ENCODE measurements around the gene ARID3A.

The ARID3A gene

GRCh38 chr19:963486-963951 is 37.7 kb downstream of the ARID3A start:
- no peak for DNase-seq

GRCh38 chr19:964116-964520 is 38.3 kb downstream of the ARID3A start:
- no peak for DNase-seq

GRCh38 chr19:964761-965694 is 39.2 kb downstream of the ARID3A start:
- no peak for DNase-seq

- DNase-seq, result no peak
These were observed 40.8 kb downstream of the ARID3A start for GRCh38 chr19:966485-967088.

GRCh38 chr19:970695-971094 is 44.9 kb downstream of the ARID3A start:
- no peak for DNase-seq

GRCh38 chr19:971795-972194 is 46.0 kb downstream of the ARID3A start:
- DNase-seq, result no peak

GRCh38 chr19:972281-972680 is 46.4 kb downstream of the ARID3A start:
- DNase-seq, result no peak

- no peak for DNase-seq
These were observed 48.1 kb downstream of the ARID3A start for GRCh38 chr19:973726-974563.

- no peak for DNase-seq
These were observed 48.9 kb downstream of the ARID3A start for GRCh38 chr19:974564-975257.

GRCh38 chr19:976476-976875 is 50.6 kb downstream of the ARID3A start:
- no peak for DNase-seq

- DNase-seq, result no peak
These were observed 51.2 kb downstream of the ARID3A start for GRCh38 chr19:977058-977464.

- DNase-seq, result no peak
These were observed 53.5 kb downstream of the ARID3A start for GRCh38 chr19:979318-979741.

GRCh38 chr19:980133-980998 is 54.5 kb downstream of the ARID3A start:
- DNase-seq, result no peak

- DNase-seq, result peak; percentile 41
These were observed 56.8 kb downstream of the ARID3A start for GRCh38 chr19:982567-983170.

GRCh38 chr19:984165-984967 is 58.5 kb downstream of the ARID3A start, which contains the start of gene WDR18:
Gene WDR18, plus strand, starts transcription at chr19:984345. Its CDS starts 9 bp downstream, at chr19:984354.
- DNase-seq, result peak; percentile 89

GRCh38 chr19:986083-986482 is 60.2 kb downstream of the ARID3A start:
- no peak for DNase-seq

- no peak for DNase-seq
These were observed 62.2 kb downstream of the ARID3A start for GRCh38 chr19:988081-988480.

GRCh38 chr19:988510-988909 is 62.7 kb downstream of the ARID3A start:
- no peak for DNase-seq

- DNase-seq, result no peak
These were observed 63.7 kb downstream of the ARID3A start for GRCh38 chr19:989381-990081.

Measured in fibroblast of upper back skin (primary cell).